ENCODE measurements around the gene DDX20. TPM values are rescaled to one million over a fixed set of nuclear protein-coding genes. Genes with fewer than 3 reads are reported as not detected.

Gene DDX20
- polyA plus RNA-seq, 12 donors, result 9.1 to 16.4 (median 13.1) TPM; not detected in 1

Other genes starting within 250 kb of the DDX20 start
- gene RAP1A, start 136.1 kb upstream of the DDX20 start, polyA plus RNA-seq (ENCODE audit: insufficient read length in 12 of 12), result 10 to 100 TPM in 11 of 12 donors, not detected in 1; 51.4 to 76.6 (median 61.9) TPM
- 10 to 100 TPM in 11 of 12 donors, not detected in 1; 11.3 to 79.0 (median 43.3) TPM for gene INKA2, start 16.5 kb upstream of the DDX20 start, polyA plus RNA-seq (ENCODE audit: insufficient read length in 12 of 12)
- gene KCND3, start 233.8 kb downstream of the DDX20 start, polyA plus RNA-seq (ENCODE audit: insufficient read length in 12 of 12), result 1 to 10 TPM in 10 of 12 donors, under 1 TPM in 1, not detected in 1; 0.77 to 4.4 (median 1.8) TPM